AG09309 (cell line): ENCODE measurements around the gene AGPAT3.

ENCODE experiments used
- DNase-seq: peaks from one replicate; pipeline ENCODE4 v3.0.0-alpha.2; 2010; ENCODE audit warnings: low read depth
- H3K4me3 ChIP-seq: 2 replicates; pipeline ENCODE4 v1.5.1; 2011; ENCODE audit warnings: mild to moderate bottlenecking, low read depth, low read length, moderate library complexity; ENCODE audit not compliant: control insufficient read depth
- TF ChIP-seq, protein P1 (sequence below): IDR thresholded peaks from 2 replicates; pipeline ENCODE4 v1.5.1; 2011; ENCODE audit warnings: mild to moderate bottlenecking, low read depth, low read length, inconsistent platforms; ENCODE audit not compliant: insufficient read depth, control insufficient read depth; ENCODE audit errors: missing control alignments

AGPAT3 gene

DNA sequence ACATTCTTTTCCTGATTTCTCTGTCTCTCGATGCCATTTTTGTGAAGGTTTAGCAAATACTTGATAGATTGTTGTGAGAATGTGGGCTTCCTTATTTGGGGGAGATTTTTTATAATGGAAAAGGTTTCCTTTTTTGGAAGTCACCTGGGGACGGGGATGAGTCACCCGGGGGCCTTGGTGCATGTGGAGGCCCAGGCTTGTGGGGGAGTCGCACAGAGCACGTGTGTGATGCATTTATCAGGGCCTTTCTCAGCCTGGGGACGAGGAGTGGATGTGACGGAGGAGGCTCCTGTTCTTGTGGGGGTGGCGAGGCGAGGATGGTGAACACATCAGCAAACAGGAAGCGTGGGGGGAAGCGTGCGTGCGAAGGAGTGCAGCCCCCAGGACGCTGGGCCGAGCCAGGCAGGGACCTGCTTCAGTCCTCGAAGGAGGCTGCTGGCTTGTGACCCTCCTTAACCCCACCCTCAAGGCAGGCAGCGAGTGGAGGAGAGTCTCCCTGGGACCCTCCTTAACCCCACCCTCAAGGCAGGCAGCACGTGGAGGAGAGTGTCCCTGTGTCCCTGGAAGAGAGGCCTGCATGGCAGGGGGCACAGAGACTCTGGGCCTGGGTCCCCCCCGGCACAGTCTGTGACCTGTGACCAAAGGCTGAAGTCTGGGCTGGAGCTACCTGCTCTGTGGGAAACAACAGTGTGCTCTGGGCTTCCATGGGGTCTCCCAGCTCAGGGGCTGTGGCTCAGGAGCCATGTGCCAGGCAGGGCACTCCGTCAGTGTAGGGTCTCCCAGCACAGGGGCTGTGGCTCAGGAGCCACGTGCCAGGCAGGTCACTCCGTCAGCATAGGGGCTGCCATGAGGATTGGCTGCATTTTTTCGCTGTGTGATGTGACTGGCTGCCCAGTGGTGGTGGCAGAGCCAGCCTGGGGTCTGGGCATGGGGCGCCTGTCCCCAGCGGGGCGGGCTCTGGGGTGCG, 57.2 kb downstream of the AGPAT3 start:
- TF ChIP-seq, protein P1, sequence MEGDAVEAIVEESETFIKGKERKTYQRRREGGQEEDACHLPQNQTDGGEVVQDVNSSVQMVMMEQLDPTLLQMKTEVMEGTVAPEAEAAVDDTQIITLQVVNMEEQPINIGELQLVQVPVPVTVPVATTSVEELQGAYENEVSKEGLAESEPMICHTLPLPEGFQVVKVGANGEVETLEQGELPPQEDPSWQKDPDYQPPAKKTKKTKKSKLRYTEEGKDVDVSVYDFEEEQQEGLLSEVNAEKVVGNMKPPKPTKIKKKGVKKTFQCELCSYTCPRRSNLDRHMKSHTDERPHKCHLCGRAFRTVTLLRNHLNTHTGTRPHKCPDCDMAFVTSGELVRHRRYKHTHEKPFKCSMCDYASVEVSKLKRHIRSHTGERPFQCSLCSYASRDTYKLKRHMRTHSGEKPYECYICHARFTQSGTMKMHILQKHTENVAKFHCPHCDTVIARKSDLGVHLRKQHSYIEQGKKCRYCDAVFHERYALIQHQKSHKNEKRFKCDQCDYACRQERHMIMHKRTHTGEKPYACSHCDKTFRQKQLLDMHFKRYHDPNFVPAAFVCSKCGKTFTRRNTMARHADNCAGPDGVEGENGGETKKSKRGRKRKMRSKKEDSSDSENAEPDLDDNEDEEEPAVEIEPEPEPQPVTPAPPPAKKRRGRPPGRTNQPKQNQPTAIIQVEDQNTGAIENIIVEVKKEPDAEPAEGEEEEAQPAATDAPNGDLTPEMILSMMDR, result no peak
- H3K4me3 ChIP-seq, result no peak overlapping the region
- DNase-seq, result no peak

DNA sequence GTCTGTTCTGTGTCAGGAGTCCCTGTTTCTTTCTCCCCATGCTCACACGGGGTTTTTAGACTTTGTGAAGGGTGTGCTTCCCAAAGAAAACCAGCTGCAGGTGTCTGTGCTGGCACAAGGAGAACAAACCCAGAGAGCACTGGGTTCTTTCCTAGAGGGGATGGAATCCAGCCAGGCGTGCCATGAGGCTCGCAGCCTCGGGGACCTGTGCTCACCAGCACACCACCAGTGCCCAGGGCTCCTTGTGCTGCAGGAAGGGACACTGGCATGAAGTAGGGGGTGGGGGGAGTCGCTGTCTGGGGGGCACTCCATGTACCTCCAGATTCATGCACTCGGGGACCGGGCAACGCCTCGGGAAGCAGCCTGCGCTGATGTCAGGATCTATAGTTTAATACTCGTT, 57.9 kb downstream of the AGPAT3 start:
- H3K4me3 ChIP-seq, result no peak overlapping the region
- TF ChIP-seq, protein P1, result no peak
- no peak for DNase-seq

DNA sequence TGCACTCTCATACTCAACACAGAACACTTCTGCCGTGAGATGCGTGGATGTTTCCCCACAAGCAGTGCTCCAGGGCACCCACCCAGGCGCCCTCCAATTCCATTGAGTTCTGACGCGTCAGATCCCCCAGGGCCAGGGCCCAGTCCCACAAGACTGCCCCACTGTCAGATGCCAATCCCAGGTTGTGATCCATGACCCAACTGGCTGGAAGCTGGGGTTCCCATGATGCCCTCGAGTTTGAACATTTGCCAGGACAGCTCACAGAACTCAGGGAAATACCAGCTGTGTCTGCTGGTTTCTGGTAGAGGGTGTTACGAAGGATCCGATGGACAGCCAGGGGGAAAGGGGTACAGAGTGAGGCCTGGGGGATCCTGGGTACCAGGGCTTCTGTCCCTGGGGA, 58.4 kb downstream of the AGPAT3 start:
- DNase-seq, result no peak
- no peak overlapping the region for H3K4me3 ChIP-seq
- TF ChIP-seq, protein P1, result no peak

DNA sequence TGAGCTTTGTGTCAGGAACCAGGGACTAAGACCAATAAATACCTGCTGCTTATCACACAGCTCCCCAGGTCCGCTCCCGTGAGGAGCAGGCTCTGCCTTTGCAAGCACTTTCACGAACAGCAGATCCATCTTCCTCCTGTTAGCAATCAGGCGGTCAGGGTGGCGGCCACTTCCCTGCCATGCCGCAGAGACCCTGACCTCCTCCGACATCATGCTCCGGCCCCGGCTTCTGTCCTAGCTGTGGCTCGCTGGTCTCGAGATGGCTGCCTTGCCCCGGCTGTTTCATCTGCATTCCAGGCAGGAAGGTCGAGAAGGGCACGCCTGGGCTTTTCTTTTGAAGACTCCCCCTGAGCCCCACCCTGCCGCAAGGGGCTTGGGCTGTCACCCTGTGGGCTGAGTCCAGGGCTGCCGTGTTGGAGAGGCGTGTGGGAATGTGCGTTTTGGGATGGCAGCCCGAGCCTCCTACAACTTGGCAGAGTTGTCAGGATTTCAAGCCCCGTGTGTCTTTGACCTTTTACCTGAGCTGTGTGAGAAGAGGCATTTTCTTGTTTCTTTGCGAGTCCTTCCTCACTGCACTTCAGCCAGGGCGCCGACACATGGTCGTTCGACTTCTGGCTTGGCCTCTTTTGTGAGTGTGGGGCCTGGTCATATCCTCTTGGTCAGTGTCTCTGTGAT, 59.5 kb downstream of the AGPAT3 start:
- H3K4me3 ChIP-seq, result no peak overlapping the region
- DNase-seq, result no peak
- TF ChIP-seq, protein P1, result no peak

DNA sequence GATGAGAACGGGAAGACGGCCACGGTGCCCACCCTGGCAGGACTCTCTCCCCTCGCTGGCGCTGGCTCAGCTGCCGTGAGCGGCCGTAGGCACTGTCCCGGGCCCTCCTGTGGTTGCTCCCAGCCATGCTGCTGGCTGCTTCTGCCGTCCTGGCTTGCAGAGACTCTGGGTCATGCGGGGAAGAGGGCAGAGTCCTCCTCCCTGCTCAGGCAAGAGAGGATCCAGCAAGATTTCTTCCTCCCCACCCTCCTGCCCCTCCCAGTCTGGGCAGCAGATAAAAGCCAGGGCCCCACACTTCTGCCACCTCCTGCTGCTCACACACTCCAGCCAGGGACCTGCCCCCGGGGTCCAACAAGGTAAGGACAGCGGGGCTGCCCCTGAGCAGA, 60.1 kb downstream of the AGPAT3 start:
- TF ChIP-seq, protein P1, result no peak
- no peak overlapping the region for H3K4me3 ChIP-seq
- DNase-seq, result no peak

DNA sequence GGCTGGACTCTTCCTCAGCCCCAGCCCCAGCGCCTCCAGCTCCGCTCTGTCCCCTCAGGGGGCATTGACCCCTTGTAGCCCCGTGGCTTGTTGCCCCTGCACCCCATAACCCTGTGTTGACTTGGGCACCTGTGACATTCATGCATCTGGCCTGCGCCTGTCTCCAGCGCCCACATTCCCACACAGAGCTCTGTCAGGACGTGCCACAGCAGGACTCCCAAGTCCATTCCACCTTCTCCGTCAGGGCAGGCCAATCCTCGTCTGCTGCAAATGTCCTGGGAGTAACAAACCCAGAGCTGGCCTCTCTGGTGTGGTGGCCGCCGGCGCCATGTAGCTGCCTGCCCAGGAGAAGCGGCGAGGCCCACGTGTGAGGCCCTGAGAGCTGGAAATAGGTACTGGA, 60.6 kb downstream of the AGPAT3 start:
- DNase-seq, result no peak
- no peak overlapping the region for H3K4me3 ChIP-seq
- TF ChIP-seq, protein P1, result no peak
